Suppressor macrophage (primary cell): ENCODE results near the gene PGAP3.
"Not testable (repeated sequence)": the region's sequence is repeated elsewhere in the genome, so short reads cannot be mapped to it uniquely, and the experiment has no call there.

ENCODE experiments used
- DNase-seq, 4 experiments: peaks; one replicate each; pipeline ENCODE4 v3.0.0-alpha.2; 2020 to 2022
- total RNA-seq, 17 experiments: gene quantifications; one replicate each; lab custom pipeline; 2026; ENCODE audit warnings: mixed read lengths in 6 of 17, inconsistent platforms in 3 of 17; lab: John Stamatoyannopoulos, UW

Gene PGAP3
- 9.7 to 27.3 (median 17.1) reads per million in 17 experiments for total RNA-seq

- peak; percentile 86 to 92 (median 90) for DNase-seq
Measured at GRCh38 chr17:39687546-39688474, at the start of gene PGAP3. PGAP3 (minus strand) TSS chr17:39688057; CDS start chr17:39688014, 43 bp downstream.

GRCh38 chr17:39737206-39737759, 49.4 kb upstream of the PGAP3 start:
- DNase-seq: no peak

- no peak for DNase-seq
Measured at GRCh38 chr17:39736319-39737165, 48.7 kb upstream of the PGAP3 start.

GRCh38 chr17:39735882-39736281, 48.0 kb upstream of the PGAP3 start:
- DNase-seq: no peak

- DNase-seq: no peak
Measured at GRCh38 chr17:39732586-39732985, 44.7 kb upstream of the PGAP3 start.

- peak; percentile 91 to 97 (median 96) for DNase-seq
Measured at GRCh38 chr17:39730095-39730921, 42.5 kb upstream of the PGAP3 start, which contains the start of gene MIEN1. MIEN1 (minus strand) TSS chr17:39730532; CDS start chr17:39730495, 37 bp downstream.

- DNase-seq: no peak
Measured at GRCh38 chr17:39729280-39729851, 41.5 kb upstream of the PGAP3 start.

- no peak for DNase-seq
Measured at GRCh38 chr17:39727556-39727955, 39.7 kb upstream of the PGAP3 start.

GRCh38 chr17:39726617-39727016, 38.8 kb upstream of the PGAP3 start:
- DNase-seq: no peak

- DNase-seq: not testable (repeated sequence)
Measured at GRCh38 chr17:39725923-39726322, 38.1 kb upstream of the PGAP3 start.

- no peak for DNase-seq
Measured at GRCh38 chr17:39724731-39725130, 36.9 kb upstream of the PGAP3 start.

GRCh38 chr17:39722965-39723848, 35.4 kb upstream of the PGAP3 start:
- DNase-seq: no peak

- no peak for DNase-seq
Measured at GRCh38 chr17:39722104-39722503, 34.2 kb upstream of the PGAP3 start.

- no peak for DNase-seq
Measured at GRCh38 chr17:39719563-39720355, 31.9 kb upstream of the PGAP3 start.

GRCh38 chr17:39717660-39718059, 29.8 kb upstream of the PGAP3 start:
- DNase-seq: no peak

GRCh38 chr17:39716879-39717536, 29.2 kb upstream of the PGAP3 start:
- DNase-seq: no peak

GRCh38 chr17:39716073-39716818, 28.4 kb upstream of the PGAP3 start:
- DNase-seq: no peak

GRCh38 chr17:39715375-39716072, 27.7 kb upstream of the PGAP3 start:
- DNase-seq: no peak
